GM23248 (cell line): ENCODE measurements around the gene ST3GAL6. TPM values are rescaled to one million over a fixed set of nuclear protein-coding genes. Genes with fewer than 3 reads are reported as not detected.

Source experiments
- DNase-seq: peaks from one replicate; pipeline ENCODE4 v3.0.0-alpha.2; 2015
- H2AFZ ChIP-seq: fragments of 200-600 bp; sonication (generic); 2 replicates; pipeline ENCODE4 v1.6.1; 2016; ENCODE audit warnings: antibody characterized with exemption
- H3F3A ChIP-seq: fragments of 200-600 bp; sonication (generic); 2 replicates; pipeline ENCODE4 v1.6.1; 2016; ENCODE audit warnings: mild to moderate bottlenecking, antibody characterized with exemption, mixed run types; ENCODE audit not compliant: insufficient read depth
- H3K27ac ChIP-seq: fragments of 200-600 bp; sonication (generic); 2 replicates; pipeline ENCODE4 v1.5.1; 2016; ENCODE audit warnings: mild to moderate bottlenecking
- H3K27me3 ChIP-seq: fragments of 200-600 bp; sonication (generic); replicated peaks from 2 replicates; pipeline ENCODE4 v1.6.1; 2016; ENCODE audit warnings: mild to moderate bottlenecking; ENCODE audit not compliant: insufficient read depth
- H3K36me3 ChIP-seq: fragments of 200-600 bp; sonication (generic); 2 replicates; pipeline ENCODE4 v1.6.1; 2016; ENCODE audit warnings: low read depth, mild to moderate bottlenecking
- H3K4me1 ChIP-seq: fragments of 200-600 bp; sonication (generic); 2 replicates; pipeline ENCODE4 v1.6.1; 2016; ENCODE audit warnings: mild to moderate bottlenecking; ENCODE audit not compliant: insufficient read depth
- H3K4me2 ChIP-seq: fragments of 200-600 bp; sonication (generic); one replicate; pipeline ENCODE4 v1.6.1; 2016; ENCODE audit warnings: mild to moderate bottlenecking; ENCODE audit not compliant: unreplicated experiment
- H3K4me3 ChIP-seq: fragments of 200-600 bp; sonication (generic); 2 replicates; pipeline ENCODE4 v1.5.1; 2016; ENCODE audit warnings: mild to moderate bottlenecking
- H3K79me2 ChIP-seq: fragments of 200-600 bp; sonication (generic); 2 replicates; pipeline ENCODE4 v1.6.1; 2016; ENCODE audit warnings: mild to moderate bottlenecking; ENCODE audit not compliant: insufficient read depth
- H3K9ac ChIP-seq: fragments of 200-600 bp; sonication (generic); 2 replicates; pipeline ENCODE4 v1.6.1; 2016; ENCODE audit warnings: mild to moderate bottlenecking
- H3K9me2 ChIP-seq: fragments of 200-600 bp; sonication (generic); 2 replicates; pipeline ENCODE4 v1.6.1; 2016; ENCODE audit warnings: mixed run types, mild to moderate bottlenecking, moderate library complexity; ENCODE audit not compliant: insufficient read depth
- H3K9me3 ChIP-seq: fragments of 200-600 bp; sonication (generic); one replicate; pipeline ENCODE4 v1.6.1; 2017; ENCODE audit warnings: low read depth
- H4K20me1 ChIP-seq: fragments of 200-600 bp; sonication (generic); 2 replicates; pipeline ENCODE4 v1.6.0; 2016; ENCODE audit not compliant: insufficient read depth
- EZH2 ChIP-seq: fragments of 200-600 bp; sonication (generic); IDR thresholded peaks from 2 replicates; pipeline ENCODE4 v1.6.1; 2018; ENCODE audit warnings: antibody characterized with exemption, mild to moderate bottlenecking; ENCODE audit not compliant: insufficient read depth, poor library complexity, severe bottlenecking
- EZH2phosphoT487 ChIP-seq: fragments of 200-600 bp; sonication (generic); IDR thresholded peaks from 2 replicates; pipeline ENCODE4 v1.6.1; 2018; ENCODE audit warnings: antibody characterized with exemption, moderate library complexity, mild to moderate bottlenecking, low read depth; ENCODE audit not compliant: insufficient read depth
- WGBS, 2 experiments: methylation state at CpG; one replicate each; pipeline ENCODE4 v1.1.6; 2015 to 2017; ENCODE audit warnings: low lambda C conversion rate in 2 of 2, low coverage in 1 of 2; ENCODE audit errors: missing lambda C conversion rate in 2 of 2; 5-methylcytosine and 5-hydroxymethylcytosine counted together
- in situ Hi-C: fragments of 300-500 bp; cut with MboI; formaldehyde crosslinking; loops from 2 replicates; pipeline ENCODE4 v1.15.0; 2020
- polyA plus RNA-seq: library from polyadenylated mRNA; unstranded; fragments of >200 nt; fragmentation: Nextera tagmentation; extraction: Ambion mirVana; gene quantifications from 2 replicates; pipeline ENCODE4 v1.2.1, GENCODE V29; 2016
- total RNA-seq: library from RNA; depleted of rRNA; stranded (reverse); fragments of >200 nt; shearing (Covaris generic); gene quantifications from 2 replicates; pipeline ENCODE4 v1.2.3, GENCODE V29; 2014

Gene ST3GAL6
- total and polyA plus RNA-seq, 2 experiments from 2014 or later: 1.9 TPM; not detected in 1

- H3K4me1 ChIP-seq: no peaks in the 10 kb centered on the region
- no peak overlapping the region for H2AFZ ChIP-seq
- H3F3A ChIP-seq: no peaks in the 10 kb centered on the region
- H3K4me3 ChIP-seq: no peak overlapping the region
- no peaks in the 10 kb centered on the region for H3K36me3 ChIP-seq
- in situ Hi-C loops: no loop called here
- no peaks in the 10 kb centered on the region for H3K79me2 ChIP-seq
- H4K20me1 ChIP-seq: no peaks in the 10 kb centered on the region
- peaks cover 60% of the 10 kb centered on the region for H3K27me3 ChIP-seq
- H3K27ac ChIP-seq: no peak overlapping the region
- TF ChIP-seq EZH2phosphoT487 (no peak), EZH2 (no peak)
- no peak for DNase-seq
- H3K9me3 ChIP-seq: no peaks in the 10 kb centered on the region
- H3K4me2 ChIP-seq: no peak overlapping the region
- WGBS, 2 experiments: 47% methylated on average over 4 of the region's 4 CpGs
- no peaks in the 10 kb centered on the region for H3K9me2 ChIP-seq
- no peak overlapping the region for H3K9ac ChIP-seq
Observed at GRCh38 chr3:98755601-98756000, 7.5 kb upstream of the ST3GAL6 start.

- Histone ChIP-seq H3K9me3 (no peaks in the 10 kb centered on the region), H2AFZ (no peak overlapping the region), H3K4me3 (no peak overlapping the region), H3K27me3 (peaks cover 51% of the 10 kb centered on the region), H3K9ac (no peak overlapping the region), H4K20me1 (no peaks in the 10 kb centered on the region), H3K27ac (no peak overlapping the region), H3K9me2 (no peaks in the 10 kb centered on the region), H3K4me2 (no peak overlapping the region), H3K36me3 (no peaks in the 10 kb centered on the region), H3K79me2 (no peaks in the 10 kb centered on the region), H3K4me1 (no peaks in the 10 kb centered on the region), H3F3A (no peaks in the 10 kb centered on the region)
- in situ Hi-C loops: no loop called here
- TF ChIP-seq EZH2phosphoT487 (no peak), EZH2 (no peak)
- no peak for DNase-seq
- 77 to 85% methylated on average over 2 of the region's 2 CpGs for WGBS, 2 experiments
Observed at GRCh38 chr3:98759629-98760028, 3.5 kb upstream of the ST3GAL6 start.

GRCh38 chr3:98761643-98762229, 1.4 kb upstream of the ST3GAL6 start:
- WGBS, 2 experiments: 33 to 41% methylated on average over 2 of the region's 2 CpGs

GRCh38 chr3:98763819-98764418, 779 bp downstream of the ST3GAL6 start:
- Histone ChIP-seq H4K20me1 (no peaks in the 10 kb centered on the region), H3F3A (no peaks in the 10 kb centered on the region), H3K9ac (no peak overlapping the region), H3K9me2 (no peaks in the 10 kb centered on the region), H3K79me2 (no peaks in the 10 kb centered on the region), H3K4me3 (no peak overlapping the region), H3K27me3 (peaks cover 57% of the 10 kb centered on the region), H2AFZ (no peak overlapping the region), H3K36me3 (no peaks in the 10 kb centered on the region), H3K27ac (no peak overlapping the region), H3K9me3 (no peaks in the 10 kb centered on the region), H3K4me2 (no peak overlapping the region), H3K4me1 (no peaks in the 10 kb centered on the region)
- in situ Hi-C loops: no loop called here
- 38 to 39% methylated on average over 5 of the region's 5 CpGs for WGBS, 2 experiments
- TF ChIP-seq EZH2phosphoT487 (no peak), EZH2 (no peak)
- DNase-seq: no peak

More at GRCh38 chr3:98761643-98762229, 1.4 kb upstream of the ST3GAL6 start:
- Histone ChIP-seq H3K9me2 (no peaks in the 10 kb centered on the region), H3F3A (no peaks in the 10 kb centered on the region), H3K4me3 (no peak overlapping the region), H3K4me2 (no peak overlapping the region), H3K4me1 (no peaks in the 10 kb centered on the region), H3K27ac (no peak overlapping the region), H2AFZ (no peak overlapping the region), H3K79me2 (no peaks in the 10 kb centered on the region), H3K36me3 (no peaks in the 10 kb centered on the region), H4K20me1 (no peaks in the 10 kb centered on the region), H3K27me3 (peaks cover 51% of the 10 kb centered on the region), H3K9me3 (no peaks in the 10 kb centered on the region), H3K9ac (no peak overlapping the region)
- DNase-seq: no peak
- TF ChIP-seq EZH2 (no peak), EZH2phosphoT487 (no peak)
- in situ Hi-C loops: no loop called here
